NCI-H2029 (cell line): ENCODE data around the gene BIVM.

Source experiments
- DNase-seq: peaks from one replicate; lab custom pipeline; 2025; lab: John Stamatoyannopoulos, UW

Gene BIVM

DNA sequence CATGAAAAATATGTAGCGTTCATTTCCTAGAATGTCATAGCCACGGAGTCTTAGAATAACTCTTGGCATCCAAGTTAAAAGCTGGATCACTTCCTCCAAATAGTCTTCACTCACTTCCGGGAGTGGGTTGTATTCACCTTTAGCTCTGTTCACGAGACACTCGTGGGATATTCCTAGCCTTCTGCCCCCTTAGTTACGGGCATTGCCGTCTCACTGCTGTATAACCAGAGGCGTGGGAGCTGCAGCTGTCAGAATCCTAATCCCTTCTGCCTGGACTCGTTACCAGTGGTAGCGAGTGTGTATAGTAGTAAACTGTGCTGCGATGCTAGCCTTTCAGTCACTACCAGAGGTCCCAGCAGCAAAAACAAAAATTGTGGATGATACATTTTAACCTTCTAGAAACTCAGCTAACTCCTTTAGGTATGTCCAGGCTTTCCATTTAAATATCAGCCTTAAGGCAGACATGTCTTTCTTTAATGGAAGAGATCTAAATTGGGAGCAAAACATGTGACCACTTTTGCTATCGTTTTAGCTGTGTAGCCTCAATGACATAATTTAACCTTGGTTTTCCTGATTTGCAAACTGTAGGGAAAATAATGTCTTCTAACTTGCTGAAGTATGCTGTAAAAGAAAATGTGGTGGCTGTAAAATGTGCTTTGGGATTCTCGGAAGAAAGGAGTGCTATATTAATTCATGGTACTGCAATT lies 81.0 kb downstream of the BIVM start:
- DNase-seq = no peak

DNA sequence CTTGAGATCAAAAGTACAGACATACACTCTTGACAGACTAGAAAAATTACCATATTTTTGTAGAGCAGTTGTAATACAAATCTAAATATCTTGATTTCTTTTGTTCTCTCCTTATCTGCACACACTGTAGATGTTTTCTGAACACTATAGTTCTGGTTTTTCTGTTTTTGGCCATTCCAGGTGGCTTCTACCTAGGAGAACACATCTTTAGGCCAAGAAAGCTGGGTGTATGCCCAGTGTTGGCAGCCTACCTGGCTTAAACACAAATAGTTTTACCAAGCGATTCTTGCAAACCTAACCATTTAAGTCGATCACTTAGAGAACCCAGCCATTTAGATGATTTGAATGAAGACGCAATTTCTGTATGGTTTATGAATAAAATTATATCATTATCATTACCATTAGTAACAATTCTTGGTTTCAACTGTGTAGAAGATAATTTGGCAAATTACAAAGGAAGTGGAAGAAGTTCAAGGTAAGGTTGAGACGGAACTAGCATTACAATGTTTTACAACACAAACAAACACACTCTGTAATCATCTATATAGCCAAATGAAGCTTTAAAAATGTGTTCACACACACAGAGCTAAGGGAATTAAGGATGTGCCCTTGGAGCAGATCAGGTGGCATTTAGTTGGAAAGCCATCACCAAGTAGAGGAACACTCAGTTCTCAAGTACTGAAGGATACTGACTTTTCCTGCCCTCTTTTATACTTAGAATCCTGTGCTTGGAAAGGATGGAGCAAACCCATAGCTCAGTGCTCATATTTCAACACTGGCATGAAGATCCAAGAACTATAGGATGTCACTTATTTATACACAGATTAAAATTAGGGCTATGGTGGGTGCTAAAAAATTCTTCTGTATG lies 83.1 kb downstream of the BIVM start:
- no peak for DNase-seq
